Adrenal gland (tissue), 12 donors: ENCODE results near the gene PCDH9. TPM values are rescaled to one million over a fixed set of nuclear protein-coding genes. Genes with fewer than 3 reads are reported as not detected.

Source experiments
- DNase-seq, 7 donors: peaks; one replicate each; pipeline ENCODE4 v3.0.0-alpha.2; 2019 to 2020
- H3K27ac ChIP-seq, 5 donors: fragments of 200-600 bp; sonication (generic) in 4 of 5; 1 replicate in 3 of 5; 2 replicates in 2 of 5; pipeline versions ENCODE4 v1.5.1 to v1.8.0; 2016 to 2020; ENCODE audit warnings: mild to moderate bottlenecking in 1 of 5
- H3K27me3 ChIP-seq: fragments of 200-600 bp; 2 replicates; pipeline ENCODE4 v1.8.0; 2021
- H3K36me3 ChIP-seq, 2 donors: fragments of 200-600 bp; replicated peaks in 1 of 2; 1 replicate in 1 of 2; 2 replicates in 1 of 2; pipeline versions ENCODE4 v1.5.1 to v1.8.0; 2018 to 2022
- H3K4me1 ChIP-seq, 2 donors: fragments of 200-600 bp; replicated peaks in 1 of 2; 1 replicate in 1 of 2; 2 replicates in 1 of 2; pipeline versions ENCODE4 v1.5.1 to v1.8.0; 2018 to 2021
- H3K4me3 ChIP-seq, 4 donors: fragments of 200-600 bp; sonication (generic) in 3 of 4; one replicate each; pipeline ENCODE4 v1.5.1; 2016 to 2018
- H3K9me3 ChIP-seq, 3 donors: fragments of 200-600 bp; sonication (generic) in 1 of 3; replicated peaks in 1 of 3; 1 replicate in 2 of 3; 2 replicates in 1 of 3; pipeline versions ENCODE4 v1.5.1 to v1.8.0; 2016 to 2021
- CTCF ChIP-seq, 6 experiments: fragments of 450-650 bp in 4 of 6; fragments of 200-600 bp in 2 of 6; sonication (generic) in 1 of 6; IDR thresholded peaks; 1 replicate in 5 of 6; 2 replicates in 1 of 6; pipeline versions ENCODE4 v1.5.1 to v1.8.0; 2016 to 2021; ENCODE audit warnings: antibody characterized with exemption in 6 of 6, mild to moderate bottlenecking in 2 of 6, moderate library complexity in 1 of 6
- POLR2A ChIP-seq, 2 donors: fragments of 450-650 bp; IDR thresholded peaks; one replicate each; pipeline ENCODE4 v1.6.1; 2017; ENCODE audit warnings: antibody characterized with exemption in 2 of 2, mild to moderate bottlenecking in 2 of 2, moderate library complexity in 1 of 2
- WGBS, 4 donors: extraction: QIAGEN DNeasy Blood & Tissue Kit in 2 of 4; methylation state at CpG; one replicate each; pipeline versions ENCODE4 v1.1.5 to v1.1.7; 2013 to 2017; 5-methylcytosine and 5-hydroxymethylcytosine counted together
- intact Hi-C, 2 donors: fragments of 100-400 bp; cut with DNase I; formaldehyde crosslinking; loops; one replicate each; pipeline versions ENCODE4 v1.14.1 to v1.15.0; 2022 to 2023
- polyA plus RNA-seq, 3 donors: library from polyadenylated mRNA; stranded (reverse); fragments of 200-250 nt in 2 of 3; fragments of 350-450 nt in 1 of 3; fragmentation: Illumina TruSeq in 1 of 3; extraction: RNeasy Lipid Tissue Mini Kit (QIAGEN cat#74804) in 1 of 3; gene quantifications; one replicate each; pipeline ENCODE4 v1.2.3, GENCODE V29; 2013 to 2014
- total RNA-seq, 9 donors: library from RNA; depleted of rRNA in 4 of 9; stranded (reverse); fragments of >200 nt in 4 of 9; fragments of 120-200 nt in 1 of 9; fragmentation: NEBNext Ultra II Directional in 1 of 9; extraction: Animal tissue kit (Norgen Biotek cat#: 25700) in 1 of 9; gene quantifications; one replicate each; pipeline versions ENCODE4 v1.1.0 to v1.2.4, GENCODE V29; 2013 to 2023
- donor health status: healthy with polysubstance abuse.
- donor health status: Bipolar disorder and iron deficiency.
- donor health status: DM: yes; HTN: yes; CAD: no.
- donor health status: DM: no; HTN: no; CAD: no.
- donor health status: DM: no; HTN: no; CAD: no.
- donor health status: DM: yes; HTN: yes; CAD: no.

The PCDH9 gene
- total and polyA plus RNA-seq, 12 donors, result 0.71 to 10.9 (median 3.6) TPM

GRCh38 chr13:66574606-66575005, 655.5 kb downstream of the PCDH9 start:
- Histone ChIP-seq H3K9me3 (no peaks in the 10 kb centered on the region), H3K4me3 (no peak overlapping the region), H3K4me1 (no peaks in the 10 kb centered on the region), H3K27ac (no peak overlapping the region), H3K27me3 (no peaks in the 10 kb centered on the region), H3K36me3 (no peaks in the 10 kb centered on the region)
- WGBS, 4 donors, result 46 to 65% (median 58%) methylated on average over 6 of the region's 6 CpGs
- intact Hi-C loops, result no loop called here
- DNase-seq, result peak in 3 of 7 donors; percentile 7 to 29 (median 15)
- TF ChIP-seq POLR2A (IDR thresholded peaks at IDR 0.05), result no peak
- TF ChIP-seq CTCF (IDR thresholded peaks at IDR 0.05), result no peak

- 86 to 94% (median 90%) methylated on average over 5 of the region's 5 CpGs for WGBS, 4 donors
- no peak for TF ChIP-seq CTCF (IDR thresholded peaks at IDR 0.05)
- no peak for TF ChIP-seq POLR2A (IDR thresholded peaks at IDR 0.05)
- Histone ChIP-seq H3K9me3 (no peaks in the 10 kb centered on the region), H3K4me1 (no peaks in the 10 kb centered on the region), H3K27ac (no peak overlapping the region), H3K27me3 (no peaks in the 10 kb centered on the region), H3K36me3 (no peaks in the 10 kb centered on the region), H3K4me3 (no peak overlapping the region)
- DNase-seq, result no peak
- intact Hi-C loops, result no loop called here
These were observed 662.1 kb downstream of the PCDH9 start for GRCh38 chr13:66567899-66568612.

DNA sequence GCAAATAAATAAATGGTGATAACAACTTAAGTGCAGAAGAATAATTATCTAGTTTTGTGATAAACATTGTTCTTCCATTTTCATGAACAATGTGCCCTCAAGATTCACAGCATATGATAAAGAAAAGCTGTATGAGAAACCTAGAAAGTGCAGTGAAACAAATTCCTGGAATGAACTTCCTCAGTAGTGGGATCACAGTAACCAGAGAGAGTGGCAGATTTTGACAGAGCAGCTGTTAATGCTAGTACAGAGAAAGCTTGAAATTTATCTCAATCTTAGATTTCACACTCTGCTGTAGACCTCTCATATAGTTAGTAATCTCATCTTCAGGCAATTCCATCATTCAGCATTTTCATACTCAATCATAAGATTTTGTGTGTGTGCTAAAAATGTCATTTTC, 664.9 kb downstream of the PCDH9 start:
- Histone ChIP-seq H3K27ac (no peak overlapping the region), H3K9me3 (no peaks in the 10 kb centered on the region), H3K27me3 (no peaks in the 10 kb centered on the region), H3K4me1 (no peaks in the 10 kb centered on the region), H3K36me3 (no peaks in the 10 kb centered on the region), H3K4me3 (no peak overlapping the region)
- no peak for DNase-seq
- intact Hi-C loops, result no loop called here
- no peak for TF ChIP-seq POLR2A (IDR thresholded peaks at IDR 0.05)
- no peak for TF ChIP-seq CTCF (IDR thresholded peaks at IDR 0.05)

GRCh38 chr13:66563076-66563475, 667.1 kb downstream of the PCDH9 start:
- no peak for DNase-seq
- intact Hi-C loops, result no loop called here
- TF ChIP-seq CTCF (IDR thresholded peaks at IDR 0.05), result no peak
- no peak for TF ChIP-seq POLR2A (IDR thresholded peaks at IDR 0.05)

More at GRCh38 chr13:66563076-66563475, 667.1 kb downstream of the PCDH9 start:
- Histone ChIP-seq H3K4me3 (no peak overlapping the region), H3K9me3 (no peaks in the 10 kb centered on the region), H3K4me1 (no peaks in the 10 kb centered on the region), H3K27ac (no peak overlapping the region), H3K36me3 (no peaks in the 10 kb centered on the region), H3K27me3 (no peaks in the 10 kb centered on the region)
- 79 to 81% (median 80%) methylated on average over 3 of the region's 3 CpGs for WGBS, 4 donors
